Right cardiac atrium (tissue), 5 donors: Measurements from ENCODE around the gene TSC22D1. TPM values are rescaled to one million over a fixed set of nuclear protein-coding genes. Genes with fewer than 3 reads are reported as not detected.

ENCODE experiments used
- ATAC-seq, 2 donors: fragments of 200-7000 bp; cut with Tn5 transposase; one replicate each; pipeline versions ENCODE4 v1.8.0 to v1.9.1; 2020; ENCODE audit warnings: moderate library complexity in 2 of 2, mild to moderate bottlenecking in 1 of 2
- DNase-seq, 3 donors: peaks; one replicate each; pipeline ENCODE4 v3.0.0-alpha.2; 2020
- H3K27ac ChIP-seq: one replicate; pipeline ENCODE4 v1.5.1; 2013; ENCODE audit warnings: mild to moderate bottlenecking, low read length, control low read depth, moderate library complexity
- H3K27me3 ChIP-seq: one replicate; pipeline ENCODE4 v1.6.1; 2013; ENCODE audit not compliant: control insufficient read depth, insufficient read depth
- H3K4me1 ChIP-seq: one replicate; pipeline ENCODE4 v1.6.1; 2013; ENCODE audit warnings: low read length; ENCODE audit not compliant: control insufficient read depth, insufficient read depth
- H3K4me3 ChIP-seq: one replicate; pipeline ENCODE4 v1.5.1; 2013; ENCODE audit warnings: low read length, control low read depth
- H3K9me3 ChIP-seq: one replicate; pipeline ENCODE4 v1.6.1; 2013; ENCODE audit warnings: low read length; ENCODE audit not compliant: control insufficient read depth
- WGBS: extraction: QIAGEN DNeasy Blood & Tissue Kit; methylation state at CpG from one replicate; pipeline ENCODE4 v1.1.7; 2013; 5-methylcytosine and 5-hydroxymethylcytosine counted together
- intact Hi-C, 4 donors: fragments of 100-400 bp; cut with DNase I; formaldehyde crosslinking; loops; one replicate each; pipeline versions ENCODE4 v1.11.0 to v1.14.0; 2022 to 2023
- polyA plus RNA-seq: library from polyadenylated mRNA; stranded (reverse); fragments of 200-250 nt; gene quantifications from one replicate; pipeline ENCODE4 v1.2.3, GENCODE V29; 2013
- total RNA-seq, 4 donors: library from RNA; stranded (reverse); fragmentation: NEBNext Ultra II Directional; extraction: Animal tissue kit (Norgen Biotek cat#: 25700); gene quantifications; one replicate each; pipeline ENCODE4 v1.2.1, GENCODE V29; 2021
- donor health status: healthy with polysubstance abuse.
- donor health status: DM: no; HTN: yes; CAD: no.
- donor health status: DM: no; HTN: no; CAD: no.
- donor health status: DM: no; HTN: yes; CAD: no; lungs with severe emphysema.
- donor health status: DM: yes; HTN: yes; CAD: no.

TSC22D1 gene
- total and polyA plus RNA-seq, 5 donors, result 90.8 to 163 (median 133) TPM

- Histone ChIP-seq H3K27ac (no peak overlapping the region), H3K27me3 (no peaks in the 10 kb centered on the region), H3K4me1 (peaks cover 4% of the 10 kb centered on the region), H3K9me3 (no peaks in the 10 kb centered on the region), H3K4me3 (no peak overlapping the region)
- intact Hi-C loops, result no loop called here
- ATAC-seq (no peak), DNase-seq (no peak)
These were observed 181.5 kb downstream of the TSC22D1 start for GRCh38 chr13:44394658-44395057.

- H3K27me3 ChIP-seq, result no peaks in the 10 kb centered on the region
- intact Hi-C loops, result no loop called here
- peak in 1 of 3 donors; percentile 58 for DNase-seq
- H3K4me1 ChIP-seq, result peaks cover 4% of the 10 kb centered on the region
- 47% methylated on average over 8 of the region's 8 CpGs for WGBS
- peak; percentile 15 to 59 for ATAC-seq
- no peaks in the 10 kb centered on the region for H3K9me3 ChIP-seq
- H3K27ac ChIP-seq, result no peak overlapping the region
- no peak overlapping the region for H3K4me3 ChIP-seq
These were observed 182.7 kb downstream of the TSC22D1 start for GRCh38 chr13:44393391-44393790.

GRCh38 chr13:44389876-44390275 is 186.3 kb downstream of the TSC22D1 start:
- H3K27ac ChIP-seq, result no peak overlapping the region
- H3K9me3 ChIP-seq, result no peaks in the 10 kb centered on the region
- ATAC-seq (no peak), DNase-seq (no peak)
- intact Hi-C loops, result loop anchor here in 2 of 4 donors (10.0 kb wide), 1 partner anchor 45 kb away; no protein-coding TSS in a partner anchor
- WGBS, result 74% methylated on average over 1 of the region's 1 CpG
- no peaks in the 10 kb centered on the region for H3K4me1 ChIP-seq
- no peaks in the 10 kb centered on the region for H3K27me3 ChIP-seq
- no peak overlapping the region for H3K4me3 ChIP-seq

- no peak for DNase-seq
- ATAC-seq, result no peak
- H3K27ac ChIP-seq, result peak overlapping the region; percentile 61
- no peaks in the 10 kb centered on the region for H3K27me3 ChIP-seq
- 83% methylated on average over 4 of the region's 4 CpGs for WGBS
- intact Hi-C loops, result loop anchor here in 2 of 4 donors (10.0 kb wide), 1 partner anchor 46 kb away; no protein-coding TSS in a partner anchor
- no peak overlapping the region for H3K4me3 ChIP-seq
- no peaks in the 10 kb centered on the region for H3K4me1 ChIP-seq
- no peaks in the 10 kb centered on the region for H3K9me3 ChIP-seq
These were observed 187.0 kb downstream of the TSC22D1 start for GRCh38 chr13:44389060-44389666.

GRCh38 chr13:44388427-44389059 is 187.6 kb downstream of the TSC22D1 start:
- no peaks in the 10 kb centered on the region for H3K9me3 ChIP-seq
- 53% methylated on average over 7 of the region's 7 CpGs for WGBS
- H3K4me1 ChIP-seq, result no peaks in the 10 kb centered on the region
- intact Hi-C loops, result loop anchor here in 2 of 4 donors (10.0 kb wide), 1 partner anchor 46 kb away; no protein-coding TSS in a partner anchor
- H3K27ac ChIP-seq, result peak overlapping the region; percentile 61
- H3K4me3 ChIP-seq, result no peak overlapping the region
- ATAC-seq (peak; percentile 52 to 73), DNase-seq (peak; percentile 33 to 66 (median 61))
- no peaks in the 10 kb centered on the region for H3K27me3 ChIP-seq

GRCh38 chr13:44386913-44387556 is 189.1 kb downstream of the TSC22D1 start:
- WGBS, result 67% methylated on average over 7 of the region's 7 CpGs
- no peak for ATAC-seq
- no peak for DNase-seq
- Histone ChIP-seq H3K4me1 (peaks cover 2% of the 10 kb centered on the region), H3K27ac (peak overlapping the region; percentile 6), H3K4me3 (no peak overlapping the region), H3K27me3 (no peaks in the 10 kb centered on the region), H3K9me3 (no peaks in the 10 kb centered on the region)
- intact Hi-C loops, result loop anchor here in 2 of 4 donors (10.0 kb wide), 1 partner anchor 48 kb away; no protein-coding TSS in a partner anchor

GRCh38 chr13:44385847-44386246 is 190.3 kb downstream of the TSC22D1 start:
- Histone ChIP-seq H3K27me3 (no peaks in the 10 kb centered on the region), H3K4me3 (no peak overlapping the region), H3K4me1 (peaks cover 2% of the 10 kb centered on the region), H3K27ac (peak overlapping the region; percentile 34), H3K9me3 (no peaks in the 10 kb centered on the region)
- DNase-seq (no peak), ATAC-seq (no peak)
- intact Hi-C loops, result loop anchor here in 2 of 4 donors (10.0 kb wide), 1 partner anchor 49 kb away; no protein-coding TSS in a partner anchor
- 51% methylated on average over 6 of the region's 6 CpGs for WGBS

GRCh38 chr13:44385401-44385800 is 190.7 kb downstream of the TSC22D1 start:
- Histone ChIP-seq H3K4me1 (peaks cover 2% of the 10 kb centered on the region), H3K4me3 (no peak overlapping the region), H3K9me3 (no peaks in the 10 kb centered on the region), H3K27me3 (no peaks in the 10 kb centered on the region), H3K27ac (peak overlapping the region; percentile 34)
- intact Hi-C loops, result loop anchor here in 2 of 4 donors (10.0 kb wide), 1 partner anchor 49 kb away; no protein-coding TSS in a partner anchor
- ATAC-seq (no peak), DNase-seq (no peak)
- 93% methylated on average over 3 of the region's 3 CpGs for WGBS

- Histone ChIP-seq H3K27ac (no peak overlapping the region), H3K9me3 (no peaks in the 10 kb centered on the region), H3K4me1 (peaks cover 2% of the 10 kb centered on the region), H3K4me3 (no peak overlapping the region), H3K27me3 (no peaks in the 10 kb centered on the region)
- 94% methylated on average over 1 of the region's 1 CpG for WGBS
- DNase-seq (no peak), ATAC-seq (no peak)
- intact Hi-C loops, result loop anchor here in 2 of 4 donors (10.0 kb wide), 1 partner anchor 50 kb away; no protein-coding TSS in a partner anchor
These were observed 191.4 kb downstream of the TSC22D1 start for GRCh38 chr13:44384778-44385177.

- Histone ChIP-seq H3K9me3 (no peaks in the 10 kb centered on the region), H3K4me1 (peaks cover 2% of the 10 kb centered on the region), H3K4me3 (no peak overlapping the region), H3K27me3 (no peaks in the 10 kb centered on the region), H3K27ac (peak overlapping the region; percentile 40)
- intact Hi-C loops, result loop anchor here in 2 of 4 donors (10.0 kb wide), 1 partner anchor 51 kb away; no protein-coding TSS in a partner anchor
- DNase-seq (no peak), ATAC-seq (peak; percentile 61 to 65)
- WGBS, result 49% methylated on average over 5 of the region's 5 CpGs
These were observed 192.2 kb downstream of the TSC22D1 start for GRCh38 chr13:44383945-44384344.
